CD4-positive, alpha-beta memory T cell (primary cell): ENCODE data around the gene SLC4A3. TPM values are rescaled to one million over a fixed set of nuclear protein-coding genes. Genes with fewer than 3 reads are reported as not detected.
A peak's percentile ranks its signal among the peaks of the same experiment; 100 is the strongest.

Experiments used
- CTCF ChIA-PET: fragments of 350-600 bp; sonication (Branson Sonifier 250); formaldehyde crosslinking; loops from one replicate; lab custom pipeline; 2021; ENCODE audit warnings: inconsistent platforms; ENCODE audit not compliant: partially characterized antibody; lab: Charles Lee
- POLR2A ChIA-PET: fragments of 350-600 bp; sonication (Branson Sonifier 250); formaldehyde crosslinking; loops from one replicate; lab custom pipeline; 2021; ENCODE audit not compliant: partially characterized antibody; lab: Charles Lee
- DNase-seq, 5 donors: peaks; one replicate each; pipeline versions ENCODE4 v3.0.0 to v3.0.0-alpha.2; 2020 to 2022; ENCODE audit warnings: mixed read lengths in 1 of 5
- H3K27ac ChIP-seq: one replicate; pipeline ENCODE4 v1.7.0; 2013; ENCODE audit warnings: low read depth, low read length
- H3K27me3 ChIP-seq: 2 replicates; pipeline ENCODE4 v1.7.0; 2013; ENCODE audit warnings: mild to moderate bottlenecking, low read length, moderate library complexity; ENCODE audit not compliant: insufficient read depth
- H3K36me3 ChIP-seq: 2 replicates; pipeline ENCODE4 v1.7.0; 2013; ENCODE audit warnings: mild to moderate bottlenecking, low read length, moderate library complexity; ENCODE audit not compliant: insufficient read depth
- H3K4me1 ChIP-seq: 2 replicates; pipeline ENCODE4 v1.7.0; 2013; ENCODE audit warnings: mild to moderate bottlenecking, low read length, moderate library complexity; ENCODE audit not compliant: insufficient read depth
- H3K4me3 ChIP-seq, 2 donors: one replicate each; pipeline ENCODE4 v1.7.0; 2013; ENCODE audit warnings: low read length in 2 of 2, mild to moderate bottlenecking in 1 of 2
- H3K9me3 ChIP-seq, 2 donors: one replicate each; pipeline ENCODE4 v1.7.0; 2013; ENCODE audit warnings: low read length in 2 of 2, control low read depth in 1 of 2; ENCODE audit not compliant: control insufficient read depth in 1 of 2
- H3K27ac Mint-ChIP-seq, 7 donors: one replicate each; pipeline ENCODE4 v1.8.0; 2020 to 2021; ENCODE audit warnings: mixed read lengths in 7 of 7, mild to moderate bottlenecking in 6 of 7, inconsistent platforms in 3 of 7, moderate library complexity in 3 of 7
- H3K27me3 Mint-ChIP-seq, 2 donors: one replicate each; pipeline ENCODE4 v1.8.0; 2020 to 2021; ENCODE audit warnings: mixed read lengths in 2 of 2
- H3K36me3 Mint-ChIP-seq, 2 donors: one replicate each; pipeline ENCODE4 v1.8.0; 2020 to 2021; ENCODE audit warnings: mixed read lengths in 2 of 2, inconsistent platforms in 1 of 2, mild to moderate bottlenecking in 1 of 2
- H3K4me1 Mint-ChIP-seq, 4 donors: one replicate each; pipeline ENCODE4 v1.8.0; 2020 to 2021; ENCODE audit warnings: mixed read lengths in 4 of 4, mild to moderate bottlenecking in 1 of 4
- H3K4me3 Mint-ChIP-seq, 8 donors: one replicate each; pipeline ENCODE4 v1.8.0; 2020 to 2021; ENCODE audit warnings: mixed read lengths in 8 of 8, mild to moderate bottlenecking in 7 of 8, moderate library complexity in 6 of 8, inconsistent platforms in 3 of 8
- H3K9me3 Mint-ChIP-seq, 8 donors: one replicate each; pipeline ENCODE4 v1.8.0; 2020 to 2021; ENCODE audit warnings: mixed read lengths in 8 of 8, mild to moderate bottlenecking in 5 of 8, inconsistent platforms in 3 of 8, moderate library complexity in 1 of 8
- intact Hi-C: fragments of 100-400 bp; cut with micrococcal nuclease; formaldehyde crosslinking; loops from one replicate; pipeline ENCODE4 v1.15.1; 2023
- polyA plus RNA-seq, 2 donors: library from polyadenylated mRNA; unstranded; fragments of 300-500 nt; fragmentation: Illumina TruSeq; gene quantifications; one replicate each; pipeline ENCODE4 v1.2.3, GENCODE V29; 2021
- total RNA-seq, 2 experiments: library from RNA; stranded (reverse); gene quantifications; one replicate each; pipeline ENCODE4 v1.2.3, GENCODE V29; 2021

Gene SLC4A3
- total and polyA plus RNA-seq, 4 experiments from 2014 or later, result not detected

GRCh38 chr2:219628986-219629901, 1.8 kb downstream of the SLC4A3 start:
- H3K4me3 ChIP-seq, result no peak overlapping the region
- no peaks in the 10 kb centered on the region for H3K36me3 ChIP-seq
- no peaks in the 10 kb centered on the region for H3K4me1 ChIP-seq
- peaks cover 18 to 30% of the 10 kb centered on the region in 2 donors for H3K27me3 Mint-ChIP-seq
- H3K9me3 ChIP-seq, result no peaks in the 10 kb centered on the region
- ChIA-PET CTCF (no interaction called here), POLR2A (no interaction called here)
- no peak for DNase-seq
- H3K36me3 Mint-ChIP-seq, result no peaks in the 10 kb centered on the region
- intact Hi-C loops, result no loop called here
- peak overlapping the region in 1 of 7 donors; percentile 7 for H3K27ac Mint-ChIP-seq
- H3K4me1 Mint-ChIP-seq, result peaks cover 0 to 8% (median 6%) of the 10 kb centered on the region in 4 donors
- H3K27ac ChIP-seq, result no peak overlapping the region
- H3K4me3 Mint-ChIP-seq, result peak overlapping the region in 1 of 8 donors; percentile 43
- peaks cover 20% of the 10 kb centered on the region for H3K27me3 ChIP-seq
- H3K9me3 Mint-ChIP-seq, result no peaks in the 10 kb centered on the region

GRCh38 chr2:219629976-219630695, 2.7 kb downstream of the SLC4A3 start:
- Mint-ChIP-seq H3K27me3 (peaks cover 18 to 33% of the 10 kb centered on the region in 2 donors), H3K36me3 (no peaks in the 10 kb centered on the region), H3K4me1 (peaks cover 0 to 8% (median 6%) of the 10 kb centered on the region in 4 donors), H3K4me3 (peak overlapping the region in 1 of 8 donors; percentile 31), H3K27ac (no peak overlapping the region), H3K9me3 (no peaks in the 10 kb centered on the region)
- Histone ChIP-seq H3K4me1 (no peaks in the 10 kb centered on the region), H3K27ac (no peak overlapping the region), H3K4me3 (no peak overlapping the region), H3K36me3 (no peaks in the 10 kb centered on the region), H3K9me3 (no peaks in the 10 kb centered on the region), H3K27me3 (peaks cover 20% of the 10 kb centered on the region)
- POLR2A ChIA-PET, result no interaction called here
- intact Hi-C loops, result no loop called here
- CTCF ChIA-PET, result no interaction called here
- no peak for DNase-seq

GRCh38 chr2:219630770-219631405, 3.5 kb downstream of the SLC4A3 start:
- Mint-ChIP-seq H3K4me1 (peaks cover 0 to 8% (median 6%) of the 10 kb centered on the region in 4 donors), H3K9me3 (no peaks in the 10 kb centered on the region), H3K27ac (no peak overlapping the region), H3K4me3 (peak overlapping the region in 1 of 8 donors; percentile 31), H3K27me3 (peaks cover 18 to 35% of the 10 kb centered on the region in 2 donors), H3K36me3 (no peaks in the 10 kb centered on the region)
- Histone ChIP-seq H3K27ac (no peak overlapping the region), H3K4me3 (no peak overlapping the region), H3K36me3 (no peaks in the 10 kb centered on the region), H3K4me1 (no peaks in the 10 kb centered on the region), H3K9me3 (no peaks in the 10 kb centered on the region), H3K27me3 (peaks cover 20% of the 10 kb centered on the region)
- ChIA-PET CTCF (no interaction called here), POLR2A (no interaction called here)
- intact Hi-C loops, result no loop called here
- DNase-seq, result no peak

GRCh38 chr2:219631406-219631891, 4.0 kb downstream of the SLC4A3 start:
- no peak overlapping the region for H3K4me3 Mint-ChIP-seq
- H3K27me3 Mint-ChIP-seq, result peaks cover 16 to 32% of the 10 kb centered on the region in 2 donors
- peaks cover 0 to 7% (median 6%) of the 10 kb centered on the region in 4 donors for H3K4me1 Mint-ChIP-seq
- no peak for DNase-seq
- Histone ChIP-seq H3K27me3 (peaks cover 17% of the 10 kb centered on the region), H3K9me3 (no peaks in the 10 kb centered on the region), H3K36me3 (no peaks in the 10 kb centered on the region), H3K27ac (no peak overlapping the region), H3K4me1 (no peaks in the 10 kb centered on the region), H3K4me3 (no peak overlapping the region)
- intact Hi-C loops, result no loop called here
- no peak overlapping the region for H3K27ac Mint-ChIP-seq
- ChIA-PET POLR2A (no interaction called here), CTCF (interaction anchor here (0.5 kb wide), 1 partner anchor 46 kb away, joined by 3 read pairs; no protein-coding TSS in a partner anchor)
- no peaks in the 10 kb centered on the region for H3K9me3 Mint-ChIP-seq
- H3K36me3 Mint-ChIP-seq, result no peaks in the 10 kb centered on the region

GRCh38 chr2:219631904-219632759, 4.7 kb downstream of the SLC4A3 start:
- Histone ChIP-seq H3K27me3 (peaks cover 10% of the 10 kb centered on the region), H3K4me1 (no peaks in the 10 kb centered on the region), H3K9me3 (no peaks in the 10 kb centered on the region), H3K27ac (no peak overlapping the region), H3K4me3 (no peak overlapping the region), H3K36me3 (no peaks in the 10 kb centered on the region)
- Mint-ChIP-seq H3K27ac (no peak overlapping the region), H3K4me1 (peaks cover 0 to under 1% (median 0%) of the 10 kb centered on the region in 4 donors), H3K9me3 (no peaks in the 10 kb centered on the region), H3K27me3 (peaks cover 13 to 27% of the 10 kb centered on the region in 2 donors), H3K4me3 (no peak overlapping the region), H3K36me3 (no peaks in the 10 kb centered on the region)
- ChIA-PET POLR2A (no interaction called here), CTCF (interaction anchor here (0.5 to 1.0 kb wide), 2 partner anchors 11 to 47 kb away, joined by 3 to 4 read pairs; no protein-coding TSS in a partner anchor)
- intact Hi-C loops, result no loop called here
- no peak for DNase-seq

GRCh38 chr2:219632760-219633105, 5.3 kb downstream of the SLC4A3 start:
- no peaks in the 10 kb centered on the region for H3K9me3 ChIP-seq
- POLR2A ChIA-PET, result no interaction called here
- no peaks in the 10 kb centered on the region for H3K36me3 ChIP-seq
- H3K36me3 Mint-ChIP-seq, result no peaks in the 10 kb centered on the region
- H3K27ac Mint-ChIP-seq, result no peak overlapping the region
- no peaks in the 10 kb centered on the region for H3K4me1 Mint-ChIP-seq
- H3K9me3 Mint-ChIP-seq, result no peaks in the 10 kb centered on the region
- CTCF ChIA-PET, result interaction anchor here (1.0 kb wide), 1 partner anchor 10 kb away, joined by 4 read pairs; no protein-coding TSS in a partner anchor
- no peak overlapping the region for H3K27ac ChIP-seq
- no peak overlapping the region for H3K4me3 ChIP-seq
- peaks cover 10% of the 10 kb centered on the region for H3K27me3 ChIP-seq
- no peak overlapping the region for H3K4me3 Mint-ChIP-seq
- intact Hi-C loops, result no loop called here
- no peaks in the 10 kb centered on the region for H3K4me1 ChIP-seq
- DNase-seq, result no peak
- peaks cover 14 to 27% of the 10 kb centered on the region in 2 donors for H3K27me3 Mint-ChIP-seq
